HEK293 (cell line): ENCODE data around the gene ADAMTS2.

Experiments used
- CTCF ChIP-seq: fragments of 450-650 bp; formaldehyde crosslinking; IDR thresholded peaks from 2 replicates; pipeline ENCODE4 v1.5.1; 2016; ENCODE audit warnings: missing biosample characterization, missing genetic modification characterization
- KLF1 ChIP-seq: fragments of 450-650 bp; formaldehyde crosslinking; IDR thresholded peaks from 2 replicates; pipeline ENCODE4 v1.5.1; 2016; ENCODE audit warnings: missing biosample characterization, missing genetic modification characterization
- REPIN1 ChIP-seq: fragments of 450-650 bp; formaldehyde crosslinking; IDR thresholded peaks from 2 replicates; pipeline ENCODE4 v1.5.1; 2017; ENCODE audit warnings: missing biosample characterization, missing genetic modification characterization, low read depth
- TRIM28 ChIP-seq: IDR thresholded peaks from 2 replicates; pipeline ENCODE4 v1.6.1; 2011; ENCODE audit warnings: low read length, control low read depth, borderline replicate concordance
- YY1 ChIP-seq: fragments of 450-650 bp; formaldehyde crosslinking; IDR thresholded peaks from 2 replicates; pipeline ENCODE4 v1.5.1; 2018; ENCODE audit warnings: missing biosample characterization, missing genetic modification characterization
- ZBTB1 ChIP-seq: fragments of 450-650 bp; formaldehyde crosslinking; IDR thresholded peaks from 2 replicates; pipeline ENCODE4 v1.5.1; 2016; ENCODE audit warnings: missing biosample characterization, missing genetic modification characterization
- ZBTB10 ChIP-seq: fragments of 450-650 bp; formaldehyde crosslinking; IDR thresholded peaks from 2 replicates; pipeline ENCODE4 v1.5.1; 2016; ENCODE audit warnings: missing biosample characterization, missing genetic modification characterization
- ZNF292 ChIP-seq: fragments of 450-650 bp; formaldehyde crosslinking; IDR thresholded peaks from 2 replicates; pipeline ENCODE4 v1.5.1; 2016; ENCODE audit warnings: low read depth, missing biosample characterization, missing genetic modification characterization, borderline replicate concordance
- ZNF366 ChIP-seq: fragments of 450-650 bp; formaldehyde crosslinking; conservative IDR thresholded peaks from 2 replicates; pipeline ENCODE4 v1.5.1; 2016; ENCODE audit warnings: missing biosample characterization, missing genetic modification characterization
- ZNF501 ChIP-seq: fragments of 450-650 bp; formaldehyde crosslinking; IDR thresholded peaks from 2 replicates; pipeline ENCODE4 v1.5.1; 2016; ENCODE audit warnings: missing biosample characterization, missing genetic modification characterization
- ZNF660 ChIP-seq: fragments of 450-650 bp; IDR thresholded peaks from 2 replicates; pipeline ENCODE4 v1.5.1; 2018; ENCODE audit warnings: missing biosample characterization, mild to moderate bottlenecking, missing genetic modification characterization
- ZNF670 ChIP-seq: fragments of 450-650 bp; formaldehyde crosslinking; IDR thresholded peaks from 2 replicates; pipeline ENCODE4 v1.5.1; 2016; ENCODE audit warnings: missing biosample characterization, missing genetic modification characterization, low read depth
- ZNF830 ChIP-seq: fragments of 450-650 bp; IDR thresholded peaks from 2 replicates; pipeline ENCODE4 v1.5.0; 2018; ENCODE audit warnings: missing biosample characterization, missing genetic modification characterization, low read depth, mild to moderate bottlenecking, moderate library complexity
- ZSCAN16 ChIP-seq: fragments of 450-650 bp; formaldehyde crosslinking; IDR thresholded peaks from 2 replicates; pipeline ENCODE4 v1.5.1; 2016; ENCODE audit warnings: missing biosample characterization, missing genetic modification characterization

- TF ChIP-seq ZBTB1, result no peak
- TF ChIP-seq ZSCAN16 (tag by site-specific recombination), result no peak
- no peak for TF ChIP-seq KLF1
- no peak for TF ChIP-seq CTCF (tag by site-specific recombination)
- TF ChIP-seq ZNF670 (tag by site-specific recombination), result no peak
- no peak for TF ChIP-seq ZNF830 (tag by site-specific recombination)
- TF ChIP-seq ZNF660, result no peak
- TF ChIP-seq ZBTB10 (tag by site-specific recombination), result no peak
- no peak for TF ChIP-seq YY1
- no peak for TF ChIP-seq REPIN1 (tag by site-specific recombination)
- TF ChIP-seq ZNF292, result no peak
- TF ChIP-seq ZNF366 (tag by site-specific recombination), result no peak
- no peak for TF ChIP-seq ZNF501 (tag by site-specific recombination)
- no peak for TF ChIP-seq TRIM28
Observed at GRCh38 chr5:179233909-179234562, 111.2 kb downstream of the ADAMTS2 start.
